Measurements from ENCODE around the gene NXPH2. TPM values are rescaled to one million over a fixed set of nuclear protein-coding genes. Genes with fewer than 3 reads are reported as not detected.

Gene NXPH2
- total and polyA plus RNA-seq, 2 donors (not counting 3 experiments of a cell fraction or from before 2014, with no cell fraction given) = not detected

DNA sequence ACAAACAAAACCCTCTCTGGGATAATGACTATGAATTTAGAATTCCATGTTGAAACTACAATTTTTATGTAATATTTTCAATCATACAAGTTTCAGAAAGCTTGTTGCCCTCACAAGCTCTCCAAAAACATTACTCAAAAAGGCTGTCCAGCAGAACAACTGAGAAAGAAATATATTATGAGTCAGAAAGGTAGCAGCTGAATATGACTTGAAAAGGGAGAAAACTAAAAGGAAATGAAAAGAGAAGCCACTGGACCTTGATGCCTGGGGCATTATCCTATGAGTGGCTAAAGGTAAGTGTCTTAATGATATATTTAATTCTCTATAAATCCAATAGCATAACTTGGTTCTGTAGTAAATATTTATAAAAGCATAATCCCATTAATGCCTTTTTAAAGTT lies 61.8 kb downstream of the NXPH2 start:
- Histone ChIP-seq H3K9me1 (replicated peaks; ENCODE audit: control insufficient read depth, extremely low read depth, insufficient read depth, low read length) (no peaks in the 10 kb centered on the region), H3K9ac (replicated peaks; ENCODE audit: extremely low read depth, insufficient read depth, low read length) (no peak overlapping the region), H3K4me1 (ENCODE audit: control insufficient read depth, extremely low read depth, insufficient read depth, low read length) (no peaks in the 10 kb centered on the region), H3K36me3 (ENCODE audit: control insufficient read depth in 2 of 2, extremely low read depth in 1 of 2, insufficient read depth in 2 of 2, low read length in 2 of 2) (no peaks in the 10 kb centered on the region), H4K20me1 (replicated peaks; ENCODE audit: control insufficient read depth, extremely low read depth, insufficient read depth, low read length) (no peaks in the 10 kb centered on the region), H3K27ac (ENCODE audit: insufficient read depth, low read depth, low read length) (no peak overlapping the region), H3K4me3 (replicated peaks in 1 of 3; ENCODE audit: insufficient read depth in 1 of 3, low read depth in 1 of 3, low read length in 3 of 3) (no peak overlapping the region), H3K79me2 (ENCODE audit: control insufficient read depth, insufficient read depth, low read length) (no peaks in the 10 kb centered on the region), H3K27me3 (ENCODE audit: control insufficient read depth in 2 of 2, insufficient read depth in 2 of 2, low read length in 2 of 2) (peaks cover 0 to 5% of the 10 kb centered on the region in 2 experiments), H3K9me3 (replicated peaks; ENCODE audit: control insufficient read depth, insufficient read depth, low read length) (no peaks in the 10 kb centered on the region), H3K4me2 (ENCODE audit: insufficient read depth, low read length) (no peak overlapping the region), H2AFZ (ENCODE audit: low read depth, low read length) (no peak overlapping the region)
- DNase-seq (ENCODE audit: low read depth, low spot score) = no peak
- no TSS peak for BruUV-seq (replicated peaks)
- TF ChIP-seq, protein P1, sequence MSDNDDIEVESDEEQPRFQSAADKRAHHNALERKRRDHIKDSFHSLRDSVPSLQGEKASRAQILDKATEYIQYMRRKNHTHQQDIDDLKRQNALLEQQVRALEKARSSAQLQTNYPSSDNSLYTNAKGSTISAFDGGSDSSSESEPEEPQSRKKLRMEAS (IDR thresholded peaks at IDR 0.05; ENCODE audit: insufficient read depth, insufficient read length) = no peak
- TF ChIP-seq FOS (IDR thresholded peaks at IDR 0.05; ENCODE audit: borderline replicate concordance, insufficient read depth, low read length) (no peak), EZH2 (IDR thresholded peaks at IDR 0.05; ENCODE audit: borderline replicate concordance, low read depth, low read length, severe bottlenecking) (no peak), GATA2 (IDR thresholded peaks at IDR 0.05; ENCODE audit: insufficient read depth, insufficient read length, low read depth, low read length) (no peak), MYC (IDR thresholded peaks at IDR 0.05; ENCODE audit: low read depth, low read length) (no peak), POLR2AphosphoS5 (IDR thresholded peaks at IDR 0.05; ENCODE audit: insufficient read depth, low read depth, low read length) (no peak), POLR2A (IDR thresholded peaks at IDR 0.05; ENCODE audit: low read depth, low read length) (no peak), JUN (IDR thresholded peaks at IDR 0.05; ENCODE audit: borderline replicate concordance, insufficient read depth, insufficient read length, low read depth) (no peak)
- TF ChIP-seq, protein P2, sequence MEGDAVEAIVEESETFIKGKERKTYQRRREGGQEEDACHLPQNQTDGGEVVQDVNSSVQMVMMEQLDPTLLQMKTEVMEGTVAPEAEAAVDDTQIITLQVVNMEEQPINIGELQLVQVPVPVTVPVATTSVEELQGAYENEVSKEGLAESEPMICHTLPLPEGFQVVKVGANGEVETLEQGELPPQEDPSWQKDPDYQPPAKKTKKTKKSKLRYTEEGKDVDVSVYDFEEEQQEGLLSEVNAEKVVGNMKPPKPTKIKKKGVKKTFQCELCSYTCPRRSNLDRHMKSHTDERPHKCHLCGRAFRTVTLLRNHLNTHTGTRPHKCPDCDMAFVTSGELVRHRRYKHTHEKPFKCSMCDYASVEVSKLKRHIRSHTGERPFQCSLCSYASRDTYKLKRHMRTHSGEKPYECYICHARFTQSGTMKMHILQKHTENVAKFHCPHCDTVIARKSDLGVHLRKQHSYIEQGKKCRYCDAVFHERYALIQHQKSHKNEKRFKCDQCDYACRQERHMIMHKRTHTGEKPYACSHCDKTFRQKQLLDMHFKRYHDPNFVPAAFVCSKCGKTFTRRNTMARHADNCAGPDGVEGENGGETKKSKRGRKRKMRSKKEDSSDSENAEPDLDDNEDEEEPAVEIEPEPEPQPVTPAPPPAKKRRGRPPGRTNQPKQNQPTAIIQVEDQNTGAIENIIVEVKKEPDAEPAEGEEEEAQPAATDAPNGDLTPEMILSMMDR (IDR thresholded peaks at IDR 0.05; ENCODE audit: extremely low read depth in 1 of 2, insufficient read depth in 1 of 2, low read depth in 1 of 2, low read length in 2 of 2) = no peak
- dilution Hi-C loops (cut with MboI; ENCODE audit: extremely low pct_ligation_motif_present, low sequenced_read_pairs) = no loop called here
- POLR2A ChIA-PET = no interaction called here
- intact Hi-C loops (cut with micrococcal nuclease) = no loop called here
- no peak for FAIRE-seq
- CTCF ChIA-PET = no interaction called here

Data from endothelial cell of umbilical vein (primary cell).